Embryonic facial prominence (tissue), 1 donor: Measurements from ENCODE around the gene ZNF496.
A peak's percentile ranks its signal among the peaks of the same experiment; 100 is the strongest.
"Not testable (repeated sequence)": the region's sequence is repeated elsewhere in the genome, so short reads cannot be mapped to it uniquely, and the experiment has no call there.

Experiments
- DNase-seq: peaks from one replicate; pipeline ENCODE4 v3.0.0-alpha.2; 2016; ENCODE audit errors: extremely low spot score

The ZNF496 gene

GRCh38 chr1:247331525-247332214 lies at the start of gene ZNF496:
Gene ZNF496, minus strand, starts transcription at chr1:247331867. Its CDS starts 2,289 bp downstream, at chr1:247329578.
- peak; percentile 62 for DNase-seq

GRCh38 chr1:247378334-247379073 lies 46.8 kb upstream of the ZNF496 start:
- DNase-seq: no peak

GRCh38 chr1:247377656-247378055 lies 46.0 kb upstream of the ZNF496 start:
- not testable (repeated sequence) for DNase-seq

GRCh38 chr1:247376659-247377058 lies 45.0 kb upstream of the ZNF496 start:
- DNase-seq: no peak

GRCh38 chr1:247375747-247376146 lies 44.1 kb upstream of the ZNF496 start:
- DNase-seq: no peak

- not testable (repeated sequence) for DNase-seq
These were observed 43.1 kb upstream of the ZNF496 start for GRCh38 chr1:247374651-247375334.

GRCh38 chr1:247373721-247374141 lies 42.1 kb upstream of the ZNF496 start:
- no peak for DNase-seq

GRCh38 chr1:247371801-247372259 lies 40.2 kb upstream of the ZNF496 start:
- DNase-seq: no peak

GRCh38 chr1:247370786-247371732 lies 39.4 kb upstream of the ZNF496 start:
- no peak for DNase-seq

- DNase-seq: no peak
These were observed 37.0 kb upstream of the ZNF496 start for GRCh38 chr1:247368490-247369145.

GRCh38 chr1:247367786-247368422 lies 36.2 kb upstream of the ZNF496 start:
- DNase-seq: no peak

- no peak for DNase-seq
These were observed 35.4 kb upstream of the ZNF496 start for GRCh38 chr1:247366926-247367645.

- DNase-seq: not testable (repeated sequence)
These were observed 34.7 kb upstream of the ZNF496 start for GRCh38 chr1:247366345-247366744.

- DNase-seq: no peak
These were observed 33.4 kb upstream of the ZNF496 start for GRCh38 chr1:247365023-247365422.

GRCh38 chr1:247363000-247363399 lies 31.3 kb upstream of the ZNF496 start:
- not testable (repeated sequence) for DNase-seq

GRCh38 chr1:247362153-247362552 lies 30.5 kb upstream of the ZNF496 start:
- no peak for DNase-seq

GRCh38 chr1:247360991-247361731 lies 29.5 kb upstream of the ZNF496 start:
- no peak for DNase-seq

- no peak for DNase-seq
These were observed 28.6 kb upstream of the ZNF496 start for GRCh38 chr1:247360116-247360898.
